DMS153 treated with DMSO at 0.1 percent for 48 hours (cell line): ENCODE measurements around the gene SERPINB3.
"Not testable (repeated sequence)": the region's sequence is repeated elsewhere in the genome, so short reads cannot be mapped to it uniquely, and the experiment has no call there.

ENCODE experiments used
- DNase-seq: peaks from one replicate; lab custom pipeline; 2025; ENCODE audit not compliant: unreplicated experiment; lab: John Stamatoyannopoulos, UW

Gene SERPINB3

GRCh38 chr18:63661750-63662149 lies at the start of gene SERPINB3:
SERPINB3 (minus strand) TSS chr18:63661893; CDS start chr18:63661216, 677 bp downstream.
- not testable (repeated sequence) for DNase-seq

- no peak for DNase-seq
These were observed 47.0 kb upstream of the SERPINB3 start for GRCh38 chr18:63708650-63709049.

DNA sequence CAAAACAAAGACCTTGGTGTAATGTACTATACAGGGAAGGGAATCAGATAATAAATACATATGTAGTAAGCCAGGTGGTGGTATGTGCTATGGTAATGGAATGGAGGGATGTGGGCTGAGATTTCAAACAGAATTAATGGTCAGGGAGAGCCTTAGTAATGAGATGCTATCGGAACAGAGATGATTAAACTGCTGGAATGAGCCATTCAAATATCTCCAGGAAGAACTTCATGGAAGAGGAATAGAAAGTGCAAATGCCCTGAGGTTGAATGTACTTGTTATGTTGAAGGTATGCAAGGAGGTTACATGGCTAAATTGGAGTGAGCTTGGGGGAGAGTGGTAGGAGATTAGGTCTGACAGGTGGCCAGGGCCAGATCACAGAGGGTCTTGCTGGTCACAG lies 46.1 kb upstream of the SERPINB3 start:
- DNase-seq = no peak

DNA sequence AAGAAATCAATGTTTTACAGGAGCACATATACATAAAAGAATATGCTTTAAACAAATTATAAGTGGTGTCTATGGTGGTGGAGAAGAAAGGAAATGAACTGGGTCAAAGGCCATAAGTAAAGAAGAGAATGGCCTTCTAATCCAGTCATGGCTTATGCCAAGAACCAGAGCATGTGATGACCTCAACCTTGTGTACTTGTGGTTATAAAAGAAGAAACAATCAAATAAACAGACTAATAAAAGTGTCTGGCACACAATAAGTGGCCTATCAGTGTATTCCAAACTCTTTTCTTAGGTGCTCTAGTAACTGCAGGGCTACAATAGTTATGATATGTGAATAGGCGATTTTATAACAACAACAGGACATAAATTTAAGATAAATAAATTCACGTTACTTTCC lies 43.7 kb upstream of the SERPINB3 start:
- DNase-seq = no peak

GRCh38 chr18:63702660-63703059 lies 41.0 kb upstream of the SERPINB3 start, which contains the start of gene SERPINB11:
SERPINB11 (plus strand) TSS chr18:63702960; CDS start chr18:63710194, 7,234 bp downstream.
- DNase-seq = no peak

GRCh38 chr18:63701952-63702351 lies 40.3 kb upstream of the SERPINB3 start:
- DNase-seq = no peak

DNA sequence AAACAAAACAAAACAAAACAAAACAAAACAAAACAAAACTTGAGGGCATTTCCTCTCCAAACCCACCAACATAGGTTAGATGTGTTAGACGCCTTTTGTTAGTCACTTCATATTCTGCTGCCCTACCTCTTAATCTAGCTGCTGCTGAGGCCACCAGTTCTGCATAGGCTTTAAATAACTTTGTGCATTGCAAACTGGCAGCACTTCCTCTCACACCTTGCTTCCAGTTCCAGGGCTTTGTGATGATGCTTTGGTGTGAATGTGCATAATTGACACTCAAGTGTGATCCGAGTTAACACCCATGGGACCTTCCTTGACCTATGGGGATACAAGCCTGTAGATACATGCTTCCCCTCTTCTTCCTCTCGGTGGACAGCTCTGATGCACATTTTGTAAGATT lies 38.8 kb upstream of the SERPINB3 start:
- no peak for DNase-seq

- DNase-seq = no peak
These were observed 35.5 kb upstream of the SERPINB3 start for GRCh38 chr18:63697097-63697660.

- DNase-seq = no peak
These were observed 27.4 kb upstream of the SERPINB3 start for GRCh38 chr18:63689064-63689463.

GRCh38 chr18:63686871-63687270 lies 25.2 kb upstream of the SERPINB3 start:
- DNase-seq = no peak

DNA sequence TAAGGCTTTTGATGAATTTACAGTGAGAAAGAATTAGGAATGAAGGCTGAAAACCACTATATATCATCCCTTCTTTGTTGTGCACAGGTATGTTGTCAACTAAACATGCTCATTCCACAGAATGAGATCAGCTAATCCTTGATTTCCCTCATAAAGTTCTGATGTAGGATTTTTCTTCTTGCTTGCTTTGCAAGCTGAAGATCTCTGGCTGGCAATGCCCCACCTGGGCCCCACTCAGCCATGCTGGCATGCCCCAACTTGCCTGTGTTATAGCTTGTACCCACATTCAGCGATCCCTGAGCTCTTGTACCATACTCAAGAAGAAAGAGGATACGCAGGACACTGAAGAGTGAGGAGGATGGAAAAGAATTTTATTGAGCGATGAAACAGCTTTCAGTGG lies 23.0 kb upstream of the SERPINB3 start:
- DNase-seq = no peak

GRCh38 chr18:63683890-63684289 lies 22.2 kb upstream of the SERPINB3 start:
- DNase-seq = no peak

GRCh38 chr18:63683152-63683551 lies 21.5 kb upstream of the SERPINB3 start:
- no peak for DNase-seq

- peak; percentile 24 for DNase-seq
These were observed 20.0 kb upstream of the SERPINB3 start for GRCh38 chr18:63681449-63682340.

GRCh38 chr18:63679820-63680606 lies 18.3 kb upstream of the SERPINB3 start:
- DNase-seq = no peak

GRCh38 chr18:63677500-63678225 lies 16.0 kb upstream of the SERPINB3 start:
- DNase-seq = no peak

- DNase-seq = peak; percentile 6
These were observed 15.0 kb upstream of the SERPINB3 start for GRCh38 chr18:63676526-63677323.

DNA sequence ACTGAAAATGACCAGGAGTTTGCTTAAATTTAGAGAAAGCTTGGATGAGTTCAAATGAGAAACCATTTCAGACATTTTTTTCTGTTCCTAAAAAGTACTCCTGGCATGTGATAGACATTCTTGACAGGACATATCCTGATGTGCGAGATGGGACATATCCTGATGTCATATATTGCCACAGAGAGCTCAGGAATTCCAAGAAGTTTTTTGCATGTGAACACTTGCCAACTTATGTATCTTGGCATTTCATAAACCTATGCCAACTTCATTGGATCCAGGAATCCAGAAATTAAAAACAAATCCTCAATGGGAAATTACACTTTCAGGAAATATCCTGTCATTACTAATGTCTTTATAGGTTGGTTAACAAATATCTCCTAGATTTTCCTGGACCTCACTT lies 2.9 kb upstream of the SERPINB3 start:
- no peak for DNase-seq

DNA sequence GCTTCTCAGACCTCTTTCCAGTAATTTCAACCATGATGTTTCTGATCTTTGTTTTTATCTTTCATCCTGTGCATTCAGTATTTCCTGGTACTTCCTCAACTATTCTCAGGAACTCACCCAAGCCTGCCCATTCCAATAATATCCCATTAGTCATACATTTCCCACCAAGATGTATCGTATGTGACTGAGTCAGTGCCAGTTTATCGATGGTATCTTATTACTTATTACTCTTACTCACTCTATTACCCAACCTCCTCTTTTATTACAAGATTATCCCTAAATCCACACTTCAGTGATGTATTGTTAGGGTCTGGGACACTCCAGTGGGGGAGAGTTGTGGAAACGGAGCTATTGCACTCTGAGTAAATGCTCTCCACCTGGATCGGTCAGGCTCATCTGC lies 2.8 kb downstream of the SERPINB3 start:
- not testable (repeated sequence) for DNase-seq

- not testable (repeated sequence) for DNase-seq
These were observed 11.4 kb downstream of the SERPINB3 start for GRCh38 chr18:63650271-63650670.
